Brain microvascular endothelial cell (primary cell): ENCODE data around the gene HTR3E.
"Not testable (repeated sequence)": the region's sequence is repeated elsewhere in the genome, so short reads cannot be mapped to it uniquely, and the experiment has no call there.

Source experiments
- DNase-seq: peaks from one replicate; pipeline ENCODE4 v3.0.0-alpha.2; 2020
- H3K27ac ChIP-seq: fragments of 250-450 bp; sonication (Bioruptor Pico); 2 replicates; pipeline ENCODE4 v1.5.1; 2020; ENCODE audit warnings: mild to moderate bottlenecking, moderate library complexity
- H3K27me3 ChIP-seq: fragments of 250-450 bp; sonication (Bioruptor Pico); replicated peaks from 2 replicates; pipeline ENCODE4 v1.5.1; 2020; ENCODE audit warnings: mild to moderate bottlenecking
- H3K36me3 ChIP-seq: fragments of 250-450 bp; sonication (Bioruptor Pico); replicated peaks from 2 replicates; pipeline ENCODE4 v1.5.1; 2020; ENCODE audit warnings: mild to moderate bottlenecking
- H3K4me3 ChIP-seq: 2 replicates; pipeline ENCODE4 v1.5.1; 2011; ENCODE audit warnings: low read depth, mild to moderate bottlenecking, control low read depth, low read length, moderate library complexity
- in situ Hi-C: cut with HindIII; loops from 2 replicates; pipeline ENCODE4 v1.10.0; 2017; ENCODE audit warnings: low sequenced_read_pairs, low pct_ligation_motif_present
- TF ChIP-seq, protein P1 (sequence below): IDR thresholded peaks from 2 replicates; pipeline ENCODE4 v1.5.1; 2011; ENCODE audit warnings: low read depth, mild to moderate bottlenecking, moderate library complexity, low read length, control low read depth, inconsistent platforms; ENCODE audit errors: missing control alignments

Gene HTR3E

DNA sequence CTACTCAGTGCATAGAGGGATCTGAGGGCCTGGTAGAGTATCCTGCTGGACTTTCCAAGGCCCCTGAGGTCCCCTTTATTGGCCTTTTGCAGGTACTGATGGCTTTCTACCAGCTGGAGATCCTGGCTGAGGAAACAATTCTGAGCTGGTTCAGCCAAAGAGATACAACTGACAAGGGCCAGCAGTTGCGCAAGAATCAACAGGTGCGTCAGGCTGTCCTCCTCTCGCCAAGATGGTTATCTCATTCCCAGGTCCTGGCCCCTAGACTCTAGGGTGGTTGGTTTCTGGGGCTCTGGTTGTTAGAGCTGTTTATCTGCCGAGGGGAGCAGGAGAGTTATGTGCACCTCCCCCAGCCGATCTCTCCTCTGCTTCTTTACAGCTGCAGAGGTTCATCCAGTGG is 47.6 kb downstream of the HTR3E start:
- Histone ChIP-seq H3K27ac (no peak overlapping the region), H3K36me3 (peaks cover 59% of the 10 kb centered on the region), H3K4me3 (no peak overlapping the region), H3K27me3 (no peaks in the 10 kb centered on the region)
- DNase-seq = no peak
- TF ChIP-seq, protein P1, sequence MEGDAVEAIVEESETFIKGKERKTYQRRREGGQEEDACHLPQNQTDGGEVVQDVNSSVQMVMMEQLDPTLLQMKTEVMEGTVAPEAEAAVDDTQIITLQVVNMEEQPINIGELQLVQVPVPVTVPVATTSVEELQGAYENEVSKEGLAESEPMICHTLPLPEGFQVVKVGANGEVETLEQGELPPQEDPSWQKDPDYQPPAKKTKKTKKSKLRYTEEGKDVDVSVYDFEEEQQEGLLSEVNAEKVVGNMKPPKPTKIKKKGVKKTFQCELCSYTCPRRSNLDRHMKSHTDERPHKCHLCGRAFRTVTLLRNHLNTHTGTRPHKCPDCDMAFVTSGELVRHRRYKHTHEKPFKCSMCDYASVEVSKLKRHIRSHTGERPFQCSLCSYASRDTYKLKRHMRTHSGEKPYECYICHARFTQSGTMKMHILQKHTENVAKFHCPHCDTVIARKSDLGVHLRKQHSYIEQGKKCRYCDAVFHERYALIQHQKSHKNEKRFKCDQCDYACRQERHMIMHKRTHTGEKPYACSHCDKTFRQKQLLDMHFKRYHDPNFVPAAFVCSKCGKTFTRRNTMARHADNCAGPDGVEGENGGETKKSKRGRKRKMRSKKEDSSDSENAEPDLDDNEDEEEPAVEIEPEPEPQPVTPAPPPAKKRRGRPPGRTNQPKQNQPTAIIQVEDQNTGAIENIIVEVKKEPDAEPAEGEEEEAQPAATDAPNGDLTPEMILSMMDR = no peak
- in situ Hi-C loops = no loop called here

DNA sequence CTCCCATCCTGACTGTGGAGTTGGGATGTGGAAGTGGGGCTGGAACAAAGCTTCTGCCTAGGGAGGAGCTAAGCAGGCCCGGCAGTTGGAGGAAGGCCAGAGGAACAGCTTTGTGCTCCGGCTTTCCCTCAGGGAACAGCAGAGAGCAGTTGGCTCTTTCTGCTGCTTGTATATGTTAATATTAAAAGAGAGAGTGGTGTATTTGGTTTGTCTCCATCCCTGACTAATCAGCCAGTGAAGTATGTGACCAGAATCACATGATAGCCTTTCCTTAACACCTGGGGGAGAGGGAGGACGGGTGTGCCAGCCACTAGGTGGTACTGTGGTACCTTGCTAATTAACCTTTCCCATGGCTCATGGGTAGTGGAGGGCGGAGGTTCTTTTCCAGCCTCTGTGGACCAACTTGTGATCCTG is 48.3 kb downstream of the HTR3E start:
- TF ChIP-seq, protein P1 = peak; percentile 64
- H3K36me3 ChIP-seq = peaks cover 56% of the 10 kb centered on the region
- peak; percentile 24 for DNase-seq
- in situ Hi-C loops = no loop called here
- no peak overlapping the region for H3K4me3 ChIP-seq
- no peaks in the 10 kb centered on the region for H3K27me3 ChIP-seq
- no peak overlapping the region for H3K27ac ChIP-seq

DNA sequence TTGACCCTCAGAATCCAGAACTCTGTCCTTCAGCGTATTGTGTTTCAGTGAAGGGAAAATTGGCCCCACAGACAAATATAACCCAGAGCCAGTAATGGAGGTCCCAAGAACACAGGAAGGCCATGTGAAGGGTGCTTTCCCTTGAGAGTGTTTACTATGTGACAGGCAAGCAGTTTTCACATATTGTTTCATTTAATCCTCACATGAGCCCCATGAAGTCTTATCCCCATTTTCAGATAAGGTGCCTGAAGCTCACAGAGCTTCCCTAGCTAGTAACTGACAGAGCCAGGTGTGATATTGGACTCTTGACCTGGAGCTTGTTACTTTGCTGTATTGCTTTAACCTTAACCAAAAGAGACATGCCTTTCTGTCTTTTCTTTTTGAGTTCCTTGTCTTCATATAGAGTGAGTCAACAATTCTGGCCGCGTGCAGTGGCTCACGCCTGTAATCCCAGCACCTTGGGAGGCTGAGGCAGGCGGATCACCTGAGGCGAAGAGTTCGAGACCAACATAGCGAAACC is 48.9 kb downstream of the HTR3E start:
- in situ Hi-C loops = no loop called here
- Histone ChIP-seq H3K36me3 (peaks cover 49% of the 10 kb centered on the region), H3K27me3 (no peaks in the 10 kb centered on the region), H3K27ac (no peak overlapping the region), H3K4me3 (no peak overlapping the region)
- DNase-seq = no peak
- TF ChIP-seq, protein P1 = no peak

DNA sequence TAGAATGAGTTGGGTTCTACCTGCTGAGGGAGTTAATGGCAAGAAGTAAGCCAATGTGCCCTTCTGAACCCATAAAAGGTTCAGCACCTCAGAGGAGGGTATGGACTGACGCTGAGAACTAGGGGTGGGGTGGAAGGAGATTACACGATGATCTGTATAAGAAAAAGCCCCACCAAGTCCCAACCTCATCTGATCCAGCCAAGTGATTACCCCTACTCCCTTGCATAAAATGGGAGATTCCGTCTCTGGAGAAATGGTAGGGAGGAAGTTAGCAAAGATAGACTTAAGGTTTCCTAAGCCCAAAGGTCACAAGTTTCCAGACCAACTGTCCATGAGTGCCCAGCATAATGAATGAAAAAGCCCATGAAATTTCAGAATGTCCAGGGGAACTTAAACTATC is 51.2 kb downstream of the HTR3E start:
- TF ChIP-seq, protein P1 = no peak
- in situ Hi-C loops = no loop called here
- Histone ChIP-seq H3K27me3 (no peaks in the 10 kb centered on the region), H3K4me3 (no peak overlapping the region), H3K36me3 (peaks cover 29% of the 10 kb centered on the region), H3K27ac (no peak overlapping the region)
- DNase-seq = no peak

DNA sequence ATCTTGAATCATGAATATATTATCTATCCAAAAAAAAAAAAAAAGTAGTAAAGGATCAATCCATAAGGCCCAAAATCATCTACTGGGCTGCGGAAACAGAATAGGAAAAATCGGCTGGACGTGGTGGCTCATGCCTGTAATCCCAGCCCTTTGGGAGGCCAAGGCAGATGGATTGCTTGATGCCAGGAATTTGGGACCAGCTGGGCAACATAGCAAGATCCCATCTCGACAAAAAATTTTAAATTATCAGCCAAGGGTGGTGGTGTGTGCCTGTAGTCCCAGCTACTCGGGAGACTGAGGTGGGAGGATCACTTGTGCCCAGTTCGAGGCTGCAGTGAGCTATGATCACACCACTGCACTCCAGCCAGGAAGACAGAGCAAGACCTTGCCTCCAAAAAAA is 52.3 kb downstream of the HTR3E start:
- Histone ChIP-seq H3K4me3 (no peak overlapping the region), H3K27ac (no peak overlapping the region), H3K36me3 (peaks cover 19% of the 10 kb centered on the region), H3K27me3 (no peaks in the 10 kb centered on the region)
- in situ Hi-C loops = no loop called here
- TF ChIP-seq, protein P1 = no peak
- no peak for DNase-seq

DNA sequence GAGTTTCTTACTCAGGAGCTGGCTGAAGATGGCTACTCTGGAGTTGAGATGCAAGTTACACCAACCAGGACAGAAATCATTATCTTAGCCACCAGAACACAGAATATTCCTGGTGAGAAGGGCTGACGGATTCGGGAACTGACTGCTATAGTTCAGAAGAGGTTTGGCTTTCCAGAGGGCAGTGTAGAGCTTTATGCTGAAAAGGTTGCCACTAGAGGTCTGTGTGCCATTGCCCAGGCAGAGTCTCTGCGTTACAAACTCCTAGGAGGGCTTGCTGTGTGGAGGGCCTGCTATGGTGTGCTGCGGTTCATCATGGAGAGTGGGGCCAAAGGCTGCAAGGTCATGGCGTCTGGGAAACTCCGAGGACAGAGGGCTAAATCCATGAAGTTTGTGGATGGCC is 52.9 kb downstream of the HTR3E start:
- DNase-seq = peak; percentile 62
- H3K4me3 ChIP-seq, H3K27ac ChIP-seq, H3K27me3 ChIP-seq, in situ Hi-C loops: not testable (repeated sequence)
- H3K36me3 ChIP-seq = peaks cover 12% of the 10 kb centered on the region
- TF ChIP-seq, protein P1 = peak; percentile 67
